AG04449 (cell line): Measurements from ENCODE around the gene KCNMB1.

Source experiments
- CTCF ChIA-PET: fragments of 350-600 bp; formaldehyde crosslinking; extraction: SDS; loops from one replicate; lab custom pipeline; 2021; ENCODE audit warnings: antibody characterized with exemption; lab: Yijun Ruan, JAX
- POLR2A ChIA-PET: fragments of 400-600, 350-600 bp; formaldehyde crosslinking; extraction: SDS; loops from one replicate; lab custom pipeline; 2020; ENCODE audit warnings: antibody characterized with exemption, inconsistent platforms; lab: Yijun Ruan, JAX
- DNase-seq: peaks from one replicate; pipeline ENCODE4 v3.0.0-alpha.2; 2010; ENCODE audit warnings: low read depth, low spot score
- H3K4me3 ChIP-seq: 2 replicates; pipeline ENCODE4 v1.5.1; 2011; ENCODE audit warnings: low read depth, mild to moderate bottlenecking, control low read depth, low read length
- TF ChIP-seq, protein P1 (sequence below): IDR thresholded peaks from one replicate; pipeline ENCODE4 v1.5.1; 2011; ENCODE audit warnings: mild to moderate bottlenecking, moderate library complexity, low read length, control low read depth, inconsistent platforms; ENCODE audit not compliant: insufficient read depth; ENCODE audit errors: missing control alignments

KCNMB1 gene

DNA sequence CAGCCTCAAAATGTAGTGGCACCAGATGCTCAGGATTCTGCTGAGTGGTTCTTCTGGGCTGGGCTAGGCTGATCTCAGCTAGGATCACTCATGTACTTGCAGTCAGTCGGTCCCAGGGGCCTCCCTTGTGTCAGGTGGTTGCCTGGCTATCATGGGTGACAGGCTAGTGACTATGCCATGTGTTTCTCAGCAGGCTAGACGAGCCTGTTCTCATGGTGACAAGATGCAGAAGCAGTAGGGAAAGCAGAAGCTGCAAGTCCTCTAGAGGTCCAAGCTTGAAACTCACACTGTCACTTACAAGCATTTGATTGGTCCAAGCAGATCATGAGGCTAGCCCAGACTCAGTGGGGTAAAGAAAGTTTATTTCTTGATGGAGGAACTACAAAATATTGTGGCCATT is 15.2 kb upstream of the KCNMB1 start:
- no peak overlapping the region for H3K4me3 ChIP-seq
- TF ChIP-seq, protein P1, sequence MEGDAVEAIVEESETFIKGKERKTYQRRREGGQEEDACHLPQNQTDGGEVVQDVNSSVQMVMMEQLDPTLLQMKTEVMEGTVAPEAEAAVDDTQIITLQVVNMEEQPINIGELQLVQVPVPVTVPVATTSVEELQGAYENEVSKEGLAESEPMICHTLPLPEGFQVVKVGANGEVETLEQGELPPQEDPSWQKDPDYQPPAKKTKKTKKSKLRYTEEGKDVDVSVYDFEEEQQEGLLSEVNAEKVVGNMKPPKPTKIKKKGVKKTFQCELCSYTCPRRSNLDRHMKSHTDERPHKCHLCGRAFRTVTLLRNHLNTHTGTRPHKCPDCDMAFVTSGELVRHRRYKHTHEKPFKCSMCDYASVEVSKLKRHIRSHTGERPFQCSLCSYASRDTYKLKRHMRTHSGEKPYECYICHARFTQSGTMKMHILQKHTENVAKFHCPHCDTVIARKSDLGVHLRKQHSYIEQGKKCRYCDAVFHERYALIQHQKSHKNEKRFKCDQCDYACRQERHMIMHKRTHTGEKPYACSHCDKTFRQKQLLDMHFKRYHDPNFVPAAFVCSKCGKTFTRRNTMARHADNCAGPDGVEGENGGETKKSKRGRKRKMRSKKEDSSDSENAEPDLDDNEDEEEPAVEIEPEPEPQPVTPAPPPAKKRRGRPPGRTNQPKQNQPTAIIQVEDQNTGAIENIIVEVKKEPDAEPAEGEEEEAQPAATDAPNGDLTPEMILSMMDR = no peak
- no peak for DNase-seq
- ChIA-PET CTCF (interaction anchor here (1.3 kb wide), 1 partner anchor 31 kb away, joined by 3 read pairs; no protein-coding TSS in a partner anchor), POLR2A (no interaction called here)

GRCh38 chr5:170403675-170404074 is 14.5 kb upstream of the KCNMB1 start:
- POLR2A ChIA-PET = no interaction called here
- no peak overlapping the region for H3K4me3 ChIP-seq
- TF ChIP-seq, protein P1 = no peak
- no peak for DNase-seq
- CTCF ChIA-PET = interaction anchor here (1.2 to 1.3 kb wide), 2 partner anchors 17 to 31 kb away, joined by 3 read pairs; no protein-coding TSS in a partner anchor

DNA sequence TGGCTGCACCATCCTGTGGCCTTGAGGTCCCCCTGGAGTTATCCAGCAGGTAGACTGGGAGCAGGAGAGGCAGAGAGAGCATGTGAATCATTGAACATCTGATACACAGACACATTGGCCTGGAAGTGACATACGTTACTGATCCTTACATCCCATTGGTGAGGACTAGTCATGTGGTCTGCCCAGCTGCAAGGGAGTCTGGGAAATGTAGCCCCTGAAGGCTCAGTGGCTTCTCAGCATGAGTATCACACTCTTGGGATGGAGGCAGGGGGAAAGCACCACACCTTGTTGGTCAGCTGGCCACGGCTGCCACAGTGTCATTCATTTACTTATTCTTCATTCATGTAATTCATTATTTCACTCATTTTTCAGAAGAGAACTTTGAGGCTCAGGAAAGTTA is 13.3 kb upstream of the KCNMB1 start:
- H3K4me3 ChIP-seq = no peak overlapping the region
- DNase-seq = no peak
- ChIA-PET POLR2A (no interaction called here), CTCF (interaction anchor here (1.2 kb wide), 2 partner anchors 18 to 19 kb away, joined by 3 read pairs; no protein-coding TSS in a partner anchor)
- TF ChIP-seq, protein P1 = no peak

DNA sequence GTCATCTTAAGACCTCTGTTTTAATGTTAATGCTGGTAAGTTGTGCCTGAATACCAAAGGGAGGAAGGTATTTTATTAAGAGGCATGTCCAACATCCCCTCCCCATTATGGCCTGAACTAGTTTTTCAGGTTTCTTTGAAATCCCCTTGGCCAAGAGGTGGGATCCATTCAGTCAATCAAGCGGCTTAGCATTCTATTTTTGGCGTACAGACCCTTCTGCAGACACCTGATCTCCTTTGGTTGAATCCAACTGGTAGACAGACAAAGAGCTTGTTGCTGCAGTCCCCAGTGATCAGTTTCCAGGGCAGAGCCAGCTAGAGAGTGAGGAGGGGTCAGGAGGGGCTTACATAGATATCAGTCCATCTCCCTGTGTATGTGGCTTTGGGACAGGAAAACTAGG is 7.9 kb upstream of the KCNMB1 start:
- DNase-seq = no peak
- no peak overlapping the region for H3K4me3 ChIP-seq
- POLR2A ChIA-PET = no interaction called here
- CTCF ChIA-PET = no interaction called here
- TF ChIP-seq, protein P1 = no peak

DNA sequence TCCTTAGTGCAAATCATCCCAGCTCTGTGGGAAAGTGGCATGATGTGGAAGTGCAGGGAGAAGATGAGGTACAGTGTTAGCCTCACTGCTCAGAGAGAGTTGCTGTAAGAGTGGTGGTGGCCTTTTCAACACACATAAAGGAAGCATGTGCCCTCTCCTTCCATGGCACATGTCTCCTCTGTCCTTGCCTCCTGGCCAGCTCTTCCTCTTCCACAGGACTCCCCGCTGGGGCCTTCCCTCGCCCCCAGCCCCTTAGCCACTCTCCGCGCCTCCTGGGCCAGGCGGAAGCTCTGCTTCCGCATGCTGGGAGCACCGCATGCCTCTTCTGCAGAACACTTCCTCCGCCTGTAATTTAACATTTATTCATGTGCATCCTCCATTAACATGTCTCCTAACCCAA is 4.8 kb upstream of the KCNMB1 start:
- no peak overlapping the region for H3K4me3 ChIP-seq
- DNase-seq = no peak
- POLR2A ChIA-PET = no interaction called here
- CTCF ChIA-PET = no interaction called here
- TF ChIP-seq, protein P1 = no peak

DNA sequence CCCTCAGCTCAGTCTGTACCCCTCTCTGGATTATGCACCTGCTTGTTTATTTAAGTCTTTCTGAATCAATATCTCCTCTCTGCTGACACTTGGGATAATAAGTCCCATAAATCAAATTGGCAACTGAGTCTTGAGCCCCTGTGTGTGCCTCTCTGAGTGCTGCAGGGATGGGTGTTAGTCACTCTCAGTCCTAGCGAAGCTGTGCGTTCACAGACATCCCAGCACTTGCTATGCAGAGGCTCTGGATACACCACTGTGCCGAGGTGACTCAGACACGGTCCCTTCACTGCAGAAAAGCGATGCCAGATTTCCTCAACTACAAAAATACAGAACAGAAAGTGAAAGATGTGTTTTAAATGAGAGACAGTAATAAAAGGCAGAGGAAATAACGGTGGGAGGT is 4.1 kb upstream of the KCNMB1 start:
- TF ChIP-seq, protein P1 = no peak
- ChIA-PET POLR2A (no interaction called here), CTCF (no interaction called here)

More for the DNA sequence above, 4.1 kb upstream of the KCNMB1 start:
- no peak overlapping the region for H3K4me3 ChIP-seq
- DNase-seq = no peak
